AG09309 (cell line): ENCODE results near the gene TET3.
A peak's percentile ranks its signal among the peaks of the same experiment; 100 is the strongest.

Experiments
- DNase-seq: peaks from one replicate; pipeline ENCODE4 v3.0.0-alpha.2; 2010; ENCODE audit warnings: low read depth
- H3K4me3 ChIP-seq: 2 replicates; pipeline ENCODE4 v1.5.1; 2011; ENCODE audit warnings: mild to moderate bottlenecking, low read depth, low read length, moderate library complexity; ENCODE audit not compliant: control insufficient read depth
- CTCF ChIP-seq: IDR thresholded peaks from 2 replicates; pipeline ENCODE4 v1.5.1; 2011; ENCODE audit warnings: mild to moderate bottlenecking, low read depth, low read length, inconsistent platforms; ENCODE audit not compliant: insufficient read depth, control insufficient read depth; ENCODE audit errors: missing control alignments

TET3 gene

GRCh38 chr2:73971722-73972121 is 13.0 kb upstream of the TET3 start:
- no peak for TF ChIP-seq CTCF
- no peak overlapping the region for H3K4me3 ChIP-seq

GRCh38 chr2:73972846-73973245 is 11.9 kb upstream of the TET3 start:
- no peak for TF ChIP-seq CTCF
- no peak overlapping the region for H3K4me3 ChIP-seq
- DNase-seq: no peak

More at GRCh38 chr2:73971722-73972121, 13.0 kb upstream of the TET3 start:
- DNase-seq: peak; percentile 13

- H3K4me3 ChIP-seq: no peak overlapping the region
- no peak for TF ChIP-seq CTCF
- no peak for DNase-seq
These were observed 9.0 kb upstream of the TET3 start for GRCh38 chr2:73975731-73976130.

GRCh38 chr2:73976803-73977202 is 7.9 kb upstream of the TET3 start:
- H3K4me3 ChIP-seq: no peak overlapping the region
- TF ChIP-seq CTCF: no peak
- DNase-seq: no peak

- DNase-seq: no peak
- no peak for TF ChIP-seq CTCF
- H3K4me3 ChIP-seq: no peak overlapping the region
These were observed 7.2 kb upstream of the TET3 start for GRCh38 chr2:73977466-73977865.

- TF ChIP-seq CTCF: no peak
- DNase-seq: no peak
- no peak overlapping the region for H3K4me3 ChIP-seq
These were observed 5.7 kb upstream of the TET3 start for GRCh38 chr2:73979021-73979420.

- H3K4me3 ChIP-seq: no peak overlapping the region
- DNase-seq: peak; percentile 71
- no peak for TF ChIP-seq CTCF
These were observed 5.0 kb upstream of the TET3 start for GRCh38 chr2:73979686-73980085.
